ENCODE results near the gene MAFG. TPM values are rescaled to one million over a fixed set of nuclear protein-coding genes. Genes with fewer than 3 reads are reported as not detected.

The MAFG gene
- total RNA-seq, 6 experiments from 2014 or later = 7.4 to 12.9 (median 9.2) TPM

DNA sequence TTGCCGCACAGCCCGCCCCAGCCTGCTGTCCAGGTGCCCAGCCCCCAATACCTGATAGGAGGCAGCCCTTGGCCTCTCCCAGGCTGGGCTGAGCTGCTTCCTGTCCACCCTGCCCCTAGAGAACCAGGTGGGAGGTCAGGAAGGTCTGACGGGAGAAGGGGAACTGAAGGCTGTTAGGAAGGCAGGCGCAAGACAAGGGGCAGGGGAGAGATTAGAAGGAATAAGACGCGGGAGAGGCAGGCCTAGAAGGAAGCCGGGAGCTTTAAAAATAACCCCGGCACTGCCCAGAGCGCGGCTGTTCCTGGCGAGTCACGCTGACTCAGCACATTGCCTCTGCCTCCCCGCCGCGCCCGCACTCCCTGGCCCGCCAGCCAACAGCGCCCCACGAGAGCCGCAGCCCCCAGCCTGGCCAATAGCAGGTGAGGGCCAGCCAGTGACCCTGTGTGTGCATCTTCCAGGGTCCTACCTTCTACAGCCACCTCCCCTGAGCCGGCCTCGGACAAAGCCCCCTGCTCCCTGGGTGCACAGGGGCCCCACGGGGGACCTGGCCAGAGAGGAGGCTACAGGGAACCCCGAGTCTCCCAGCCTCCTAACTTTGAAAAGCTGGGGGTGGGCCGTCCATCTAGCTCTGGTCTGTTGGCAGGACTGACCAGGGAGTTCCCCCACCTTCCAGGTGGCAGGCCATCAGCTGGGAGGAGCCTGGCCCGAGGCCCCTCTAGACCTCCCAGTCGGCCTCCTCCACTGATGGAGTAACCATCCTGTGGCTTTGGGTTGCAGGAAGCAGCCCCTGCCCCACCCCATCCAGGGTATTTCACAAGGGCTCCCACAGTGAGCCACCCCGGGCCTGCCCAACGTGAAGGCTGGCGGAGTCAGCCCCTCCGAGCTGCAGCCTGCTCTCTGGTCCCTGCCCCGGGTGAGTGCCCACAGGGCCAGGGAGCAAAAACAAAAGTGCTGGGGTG lies 4.0 kb downstream of the MAFG start:
- 4% methylated on average over 8 of the region's 32 CpGs for WGBS (ENCODE audit: insufficient coverage, low coverage, low lambda C conversion rate, missing lambda C conversion rate)
- intact Hi-C loops (cut with DNase I) = no loop called here
- H3K27ac ChIP-seq = peak overlapping the region; percentile 36 to 80 (median 54)
- no peaks in the 10 kb centered on the region for H3K9me3 ChIP-seq
- ATAC-seq (peak; percentile 33 to 43 (median 42)), DNase-seq (peak; percentile 79 to 88 (median 82))
- H3K4me1 ChIP-seq = peaks cover 0 to 72% (median 31%) of the 10 kb centered on the region in 4 donors
- peaks cover 0 to 10% (median 4%) of the 10 kb centered on the region in 4 donors for H3K36me3 ChIP-seq
- no peaks in the 10 kb centered on the region for H3K27me3 ChIP-seq
- TF ChIP-seq, protein P1, sequence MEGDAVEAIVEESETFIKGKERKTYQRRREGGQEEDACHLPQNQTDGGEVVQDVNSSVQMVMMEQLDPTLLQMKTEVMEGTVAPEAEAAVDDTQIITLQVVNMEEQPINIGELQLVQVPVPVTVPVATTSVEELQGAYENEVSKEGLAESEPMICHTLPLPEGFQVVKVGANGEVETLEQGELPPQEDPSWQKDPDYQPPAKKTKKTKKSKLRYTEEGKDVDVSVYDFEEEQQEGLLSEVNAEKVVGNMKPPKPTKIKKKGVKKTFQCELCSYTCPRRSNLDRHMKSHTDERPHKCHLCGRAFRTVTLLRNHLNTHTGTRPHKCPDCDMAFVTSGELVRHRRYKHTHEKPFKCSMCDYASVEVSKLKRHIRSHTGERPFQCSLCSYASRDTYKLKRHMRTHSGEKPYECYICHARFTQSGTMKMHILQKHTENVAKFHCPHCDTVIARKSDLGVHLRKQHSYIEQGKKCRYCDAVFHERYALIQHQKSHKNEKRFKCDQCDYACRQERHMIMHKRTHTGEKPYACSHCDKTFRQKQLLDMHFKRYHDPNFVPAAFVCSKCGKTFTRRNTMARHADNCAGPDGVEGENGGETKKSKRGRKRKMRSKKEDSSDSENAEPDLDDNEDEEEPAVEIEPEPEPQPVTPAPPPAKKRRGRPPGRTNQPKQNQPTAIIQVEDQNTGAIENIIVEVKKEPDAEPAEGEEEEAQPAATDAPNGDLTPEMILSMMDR (IDR thresholded peaks at IDR 0.05) = no peak
- TF ChIP-seq POLR2A (IDR thresholded peaks at IDR 0.05) = peak; percentile 27
- H3K4me3 ChIP-seq = peak overlapping the region; percentile 29 to 57 (median 48)

DNA sequence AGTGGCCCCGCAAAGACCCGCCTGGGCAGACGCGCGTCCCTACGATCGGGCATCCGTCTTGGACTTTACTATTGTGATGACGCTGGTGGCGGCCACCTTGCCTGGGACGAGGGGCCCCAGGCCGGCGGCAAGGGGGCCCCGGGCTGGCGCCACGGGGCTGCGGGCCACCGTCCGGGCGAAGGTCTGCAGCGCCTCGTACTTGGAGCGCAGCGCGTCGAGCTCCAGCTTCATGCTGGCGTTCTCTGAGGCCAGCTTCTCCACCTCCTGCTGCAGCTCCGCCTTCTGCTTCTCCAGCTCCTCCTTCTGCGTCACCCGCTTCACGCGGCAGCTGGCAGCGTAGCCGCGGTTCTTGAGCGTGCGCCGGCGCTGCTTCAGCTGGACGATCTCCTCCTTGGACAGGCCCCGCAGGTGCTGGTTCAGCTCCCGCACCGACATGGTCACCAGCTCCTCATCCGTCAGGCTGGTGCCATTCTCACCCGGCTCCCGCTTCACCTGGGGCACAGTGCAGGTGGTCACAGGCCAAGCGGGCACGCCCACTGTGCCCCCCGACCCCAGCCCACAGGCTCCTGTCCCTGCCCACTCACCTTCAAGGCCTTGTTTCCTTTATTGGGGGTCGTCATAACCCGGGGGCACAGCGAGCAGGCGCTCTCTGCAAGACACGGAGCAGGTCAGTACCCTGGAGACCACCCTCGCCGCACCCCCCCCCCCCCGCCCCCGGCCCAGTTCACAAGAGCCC lies 4.8 kb downstream of the MAFG start:
- H3K4me1 ChIP-seq = peaks cover 0 to 70% (median 34%) of the 10 kb centered on the region in 4 donors

DNA sequence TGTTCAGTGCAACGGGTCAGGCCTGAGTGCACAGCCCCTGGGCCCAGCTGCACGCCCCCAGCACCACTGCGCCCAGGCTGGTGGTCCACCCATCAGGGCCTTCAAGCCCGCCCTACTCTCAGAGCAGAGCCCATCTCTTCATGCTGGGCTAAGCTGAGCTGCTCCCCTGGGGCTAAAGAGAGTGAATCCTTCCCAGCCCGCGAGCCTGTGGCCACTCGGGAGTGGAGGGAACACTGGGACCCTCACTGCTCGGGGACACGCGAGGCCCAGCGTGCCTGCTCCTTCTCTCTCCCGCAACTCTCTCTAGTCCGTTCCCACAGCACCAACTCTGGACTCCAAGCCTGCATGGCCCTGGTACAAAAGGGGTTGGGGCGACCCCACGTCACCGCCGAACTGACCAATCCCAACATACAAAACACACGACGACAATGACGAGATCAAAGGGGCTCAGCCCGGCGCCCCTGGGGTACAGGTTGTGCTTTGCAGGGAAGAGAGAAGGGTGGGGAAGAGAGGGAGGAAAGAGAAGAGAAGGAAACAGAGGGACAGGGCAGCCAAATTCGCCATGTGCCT lies 5.5 kb downstream of the MAFG start:
- WGBS (ENCODE audit: insufficient coverage, low coverage, low lambda C conversion rate, missing lambda C conversion rate) = 88% methylated on average over 11 of the region's 23 CpGs
- TF ChIP-seq POLR2A (IDR thresholded peaks at IDR 0.05) = no peak
- TF ChIP-seq, protein P1 (IDR thresholded peaks at IDR 0.05) = no peak
- DNase-seq = no peak
- Histone ChIP-seq H3K27me3 (no peaks in the 10 kb centered on the region), H3K27ac (peak overlapping the region in 1 of 3 donors; percentile 53), H3K4me1 (peaks cover 0 to 73% (median 35%) of the 10 kb centered on the region in 4 donors), H3K36me3 (peaks cover 0 to 10% (median 4%) of the 10 kb centered on the region in 4 donors), H3K9me3 (no peaks in the 10 kb centered on the region), H3K4me3 (peak overlapping the region in 1 of 3 donors; percentile 57)
- intact Hi-C loops (cut with DNase I) = no loop called here
- no peak for ATAC-seq

More for the DNA sequence above, 4.8 kb downstream of the MAFG start:
- ATAC-seq (no peak), DNase-seq (no peak)
- 55% methylated on average over 8 of the region's 58 CpGs for WGBS (ENCODE audit: insufficient coverage, low coverage, low lambda C conversion rate, missing lambda C conversion rate)
- H3K4me3 ChIP-seq = peak overlapping the region in 2 of 3 donors; percentile 48 to 57
- H3K36me3 ChIP-seq = peaks cover 0 to 10% (median 4%) of the 10 kb centered on the region in 4 donors
- no peaks in the 10 kb centered on the region for H3K27me3 ChIP-seq
- H3K9me3 ChIP-seq = no peaks in the 10 kb centered on the region
- intact Hi-C loops (cut with DNase I) = no loop called here
- H3K27ac ChIP-seq = peak overlapping the region in 1 of 3 donors; percentile 80
- TF ChIP-seq, protein P1 (IDR thresholded peaks at IDR 0.05) = no peak
- no peak for TF ChIP-seq POLR2A (IDR thresholded peaks at IDR 0.05)

DNA sequence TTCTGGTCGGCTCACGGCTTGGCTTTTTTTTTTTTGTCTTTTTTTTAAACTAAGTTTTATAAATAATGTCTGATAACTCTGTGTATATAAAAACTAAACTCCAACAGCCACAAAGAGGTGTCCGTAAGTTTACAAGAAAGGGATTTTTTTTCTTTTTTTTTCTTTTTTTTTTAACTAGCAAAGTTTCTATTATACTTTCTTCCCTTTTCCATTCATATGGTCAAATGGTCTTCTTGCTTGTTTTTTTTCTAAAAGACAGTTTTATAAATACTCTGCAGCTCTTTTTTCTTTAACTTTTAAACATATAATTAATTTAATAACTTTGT lies 6.0 kb downstream of the MAFG start:
- 36% methylated on average over 3 of the region's 3 CpGs for WGBS (ENCODE audit: insufficient coverage, low coverage, low lambda C conversion rate, missing lambda C conversion rate)
- H3K4me3 ChIP-seq = peak overlapping the region in 1 of 3 donors; percentile 57
- peak overlapping the region in 1 of 3 donors; percentile 53 for H3K27ac ChIP-seq
- no peaks in the 10 kb centered on the region for H3K9me3 ChIP-seq
- intact Hi-C loops (cut with DNase I) = no loop called here
- H3K36me3 ChIP-seq = peaks cover 0 to 10% (median 4%) of the 10 kb centered on the region in 4 donors
- no peak for ATAC-seq
- DNase-seq = no peak
- H3K4me1 ChIP-seq = peaks cover 0 to 78% (median 37%) of the 10 kb centered on the region in 4 donors
- no peak for TF ChIP-seq POLR2A (IDR thresholded peaks at IDR 0.05)
- TF ChIP-seq, protein P1 (IDR thresholded peaks at IDR 0.05) = no peak
- no peaks in the 10 kb centered on the region for H3K27me3 ChIP-seq
